DMS153 treated with DMSO at 0.1 percent for 48 hours (cell line): Measurements from ENCODE around the gene PAPOLB.

ENCODE experiments used
- DNase-seq: peaks from one replicate; lab custom pipeline; 2025; ENCODE audit not compliant: unreplicated experiment; lab: John Stamatoyannopoulos, UW

Gene PAPOLB

DNA sequence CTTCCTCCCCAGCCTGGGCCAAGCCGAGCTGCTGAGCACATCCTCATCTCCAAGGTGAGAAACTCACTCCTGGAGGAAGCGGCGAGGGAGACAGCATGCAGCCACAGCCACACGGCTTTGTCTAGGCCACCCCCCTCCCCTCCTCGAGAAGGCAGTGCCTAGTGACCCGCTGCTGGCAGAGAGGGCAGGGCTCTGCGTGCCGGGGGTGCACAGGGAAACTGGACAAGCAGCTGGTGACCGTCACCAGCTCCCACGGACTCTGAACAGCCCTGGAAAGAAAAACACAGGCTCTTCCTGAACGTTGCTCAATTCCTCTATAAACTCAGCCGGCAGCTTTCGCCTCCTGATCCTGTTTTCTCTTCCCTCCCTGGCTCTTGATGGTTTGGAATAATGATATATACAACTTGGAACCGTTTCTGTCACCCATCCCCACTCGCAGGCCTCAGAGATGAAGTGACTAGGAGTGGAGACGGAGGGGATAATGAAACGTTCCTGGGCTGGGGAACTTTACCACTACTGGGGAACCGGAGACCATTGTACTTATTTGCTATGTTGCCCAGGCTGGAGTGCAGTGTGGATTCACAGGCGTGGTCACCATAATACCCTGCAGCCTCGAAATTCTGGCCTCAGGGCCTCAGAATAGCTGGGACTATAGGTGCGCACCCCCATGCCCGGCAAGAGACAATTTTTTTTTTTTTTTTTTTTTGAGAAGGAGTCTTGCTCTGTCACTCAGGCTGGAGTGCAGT, 19.3 kb downstream of the PAPOLB start:
- no peak for DNase-seq

- no peak for DNase-seq
These were observed 20.0 kb downstream of the PAPOLB start for GRCh38 chr7:4841836-4842235.

DNA sequence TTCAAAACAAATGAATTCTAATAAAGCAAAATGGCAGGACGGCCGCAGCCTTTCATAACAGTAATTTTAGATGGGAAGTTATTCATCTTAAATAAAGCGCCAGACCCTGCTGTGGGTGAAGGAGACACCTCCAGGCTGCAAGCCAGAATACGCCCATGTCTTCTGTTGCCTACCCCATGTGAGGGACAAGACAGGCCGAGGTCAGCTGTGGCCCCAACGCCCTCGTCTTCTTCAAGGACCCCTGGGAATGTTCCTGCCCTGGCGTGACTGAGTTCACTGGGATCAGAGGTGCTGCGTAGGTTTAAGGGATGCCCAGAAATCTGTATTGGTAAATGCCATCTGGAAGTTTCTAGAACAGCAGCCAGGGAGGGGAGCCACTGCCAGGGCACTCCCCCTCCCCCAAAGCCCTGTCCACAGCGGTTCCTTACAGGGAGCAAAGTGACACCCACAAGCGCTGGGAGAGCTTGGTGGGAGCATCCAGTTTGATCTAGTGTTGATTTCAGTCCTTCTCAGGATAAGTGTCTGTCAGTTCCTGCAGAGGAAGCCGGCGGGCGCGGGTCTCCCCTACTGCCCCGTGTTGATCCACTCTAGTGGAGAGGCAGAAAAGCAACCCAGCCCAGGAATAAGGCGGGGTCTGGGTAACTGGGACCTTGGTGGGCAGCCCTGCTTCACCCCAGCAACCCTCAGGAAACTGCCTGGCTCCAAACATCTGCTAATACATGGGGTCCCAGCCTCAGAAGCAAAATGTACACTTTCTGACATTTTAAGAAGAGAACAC, 20.6 kb downstream of the PAPOLB start:
- DNase-seq = no peak

DNA sequence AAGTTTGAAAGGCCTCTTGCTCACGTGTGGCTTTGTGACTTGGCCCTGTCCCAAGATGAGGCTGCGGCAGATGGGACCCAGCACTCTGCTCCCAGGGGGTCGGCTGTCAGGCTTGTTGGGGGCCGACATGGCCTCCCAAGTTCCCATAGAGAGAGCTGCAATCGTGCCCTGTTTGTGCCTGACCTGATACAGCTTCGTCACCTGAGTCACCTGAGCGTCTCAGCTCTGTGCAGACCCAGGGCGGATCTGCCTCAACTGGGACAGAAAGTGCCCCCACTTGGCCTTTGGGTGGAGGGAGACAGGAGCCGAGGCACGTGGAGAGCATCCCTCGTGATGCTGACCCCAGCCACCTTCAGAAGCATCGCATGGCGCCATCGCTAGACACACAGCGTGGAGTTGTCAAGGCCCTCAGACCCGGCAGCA, 21.7 kb downstream of the PAPOLB start:
- no peak for DNase-seq

DNA sequence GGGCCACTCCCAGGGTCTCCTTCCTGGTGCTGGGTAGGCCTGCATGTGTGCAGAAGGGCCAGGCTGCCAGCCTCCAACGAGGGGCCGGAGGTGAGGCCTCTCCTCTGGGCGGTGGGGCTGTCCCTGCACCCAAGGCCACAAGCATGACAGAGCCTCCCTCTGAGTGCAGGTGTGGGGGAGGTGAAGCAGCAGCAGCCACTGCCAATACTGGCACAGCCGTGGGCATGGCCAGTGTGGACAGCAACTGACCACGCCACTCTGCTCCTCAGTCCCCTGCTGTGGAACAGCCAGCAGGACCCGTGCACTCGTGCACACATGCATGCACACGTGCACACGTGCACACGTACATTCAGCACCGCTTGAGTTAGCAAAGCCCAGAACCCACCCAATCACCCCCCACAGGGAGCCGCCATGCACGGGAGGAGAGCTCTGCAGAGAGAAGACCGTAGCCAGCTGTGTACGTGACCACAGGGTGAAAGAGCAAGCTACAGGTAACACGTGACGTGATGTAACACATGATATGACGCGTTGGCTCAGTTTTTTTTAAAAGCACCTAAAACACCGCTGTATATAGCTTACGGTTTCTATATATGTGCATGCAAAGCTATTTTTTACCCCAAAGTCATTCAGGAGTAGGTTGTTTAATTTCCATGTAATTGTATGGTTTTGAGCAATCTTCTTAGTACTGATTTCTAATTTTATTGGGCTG, 23.1 kb downstream of the PAPOLB start:
- DNase-seq = no peak

DNA sequence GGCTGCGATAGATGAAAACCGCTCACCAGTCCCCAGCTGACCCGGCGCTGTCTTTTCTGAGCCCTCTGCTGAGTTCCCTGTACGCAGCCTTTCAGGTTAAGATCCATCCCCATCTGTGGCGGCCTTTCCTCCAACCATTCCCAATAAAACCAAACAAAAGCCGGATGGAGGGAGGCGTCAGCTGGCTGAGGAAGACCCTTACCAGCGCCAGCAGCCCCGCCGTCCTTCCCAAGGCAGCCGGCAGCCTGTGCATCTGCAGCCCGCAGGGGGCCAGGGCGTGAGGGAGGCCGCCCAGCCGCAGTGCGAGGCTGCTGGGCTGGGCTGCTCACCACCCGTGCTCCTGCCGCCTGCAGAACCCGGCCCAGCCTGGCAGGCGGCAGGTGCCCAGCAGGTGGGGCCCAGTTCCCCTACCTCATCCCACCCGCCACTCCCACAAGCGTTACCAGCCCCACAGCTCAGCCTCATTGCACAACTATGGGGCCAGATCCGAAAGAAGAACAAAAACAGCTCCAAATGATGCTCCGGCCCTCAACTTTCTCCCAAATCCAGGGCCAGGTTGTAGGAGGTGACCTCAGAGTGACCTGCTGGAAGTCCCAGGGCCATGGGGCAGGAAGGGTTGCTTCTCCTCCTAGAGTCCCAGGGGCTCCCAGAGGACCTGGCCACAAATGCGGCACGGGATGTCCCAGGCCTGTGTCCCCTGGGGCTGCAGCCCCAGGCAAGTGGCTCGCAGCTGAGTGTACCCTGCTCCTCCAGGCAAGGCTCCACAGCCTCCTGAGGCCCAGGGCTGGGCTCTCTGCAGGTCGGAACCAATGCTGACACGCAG, 23.8 kb downstream of the PAPOLB start:
- DNase-seq = no peak

- no peak for DNase-seq
These were observed 24.6 kb downstream of the PAPOLB start for GRCh38 chr7:4837041-4837802.

DNA sequence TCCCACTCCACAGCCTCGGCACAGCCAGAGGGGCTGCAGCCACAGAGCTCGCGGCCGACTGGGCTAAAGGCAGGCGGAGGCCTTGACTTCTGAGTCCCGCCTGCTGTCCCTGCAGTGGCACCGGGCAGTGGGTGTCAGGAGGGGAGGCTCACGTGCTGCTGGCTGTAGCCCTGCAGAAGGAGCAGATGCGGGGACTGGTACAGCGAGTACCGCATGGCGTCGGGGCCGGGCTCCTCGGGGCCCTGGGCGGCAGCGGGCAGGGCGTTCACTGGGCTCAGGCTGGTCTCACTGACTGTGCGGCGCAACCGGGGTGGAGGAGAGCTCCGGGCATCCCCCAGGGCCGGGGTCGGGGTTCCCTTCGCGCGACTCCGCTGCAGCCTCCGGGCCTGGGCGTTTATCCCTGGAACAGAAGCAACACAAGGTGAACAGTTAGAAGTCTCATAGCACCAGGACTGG, 25.6 kb downstream of the PAPOLB start:
- DNase-seq = no peak

- DNase-seq = no peak
These were observed 26.2 kb downstream of the PAPOLB start for GRCh38 chr7:4835398-4836205.

DNA sequence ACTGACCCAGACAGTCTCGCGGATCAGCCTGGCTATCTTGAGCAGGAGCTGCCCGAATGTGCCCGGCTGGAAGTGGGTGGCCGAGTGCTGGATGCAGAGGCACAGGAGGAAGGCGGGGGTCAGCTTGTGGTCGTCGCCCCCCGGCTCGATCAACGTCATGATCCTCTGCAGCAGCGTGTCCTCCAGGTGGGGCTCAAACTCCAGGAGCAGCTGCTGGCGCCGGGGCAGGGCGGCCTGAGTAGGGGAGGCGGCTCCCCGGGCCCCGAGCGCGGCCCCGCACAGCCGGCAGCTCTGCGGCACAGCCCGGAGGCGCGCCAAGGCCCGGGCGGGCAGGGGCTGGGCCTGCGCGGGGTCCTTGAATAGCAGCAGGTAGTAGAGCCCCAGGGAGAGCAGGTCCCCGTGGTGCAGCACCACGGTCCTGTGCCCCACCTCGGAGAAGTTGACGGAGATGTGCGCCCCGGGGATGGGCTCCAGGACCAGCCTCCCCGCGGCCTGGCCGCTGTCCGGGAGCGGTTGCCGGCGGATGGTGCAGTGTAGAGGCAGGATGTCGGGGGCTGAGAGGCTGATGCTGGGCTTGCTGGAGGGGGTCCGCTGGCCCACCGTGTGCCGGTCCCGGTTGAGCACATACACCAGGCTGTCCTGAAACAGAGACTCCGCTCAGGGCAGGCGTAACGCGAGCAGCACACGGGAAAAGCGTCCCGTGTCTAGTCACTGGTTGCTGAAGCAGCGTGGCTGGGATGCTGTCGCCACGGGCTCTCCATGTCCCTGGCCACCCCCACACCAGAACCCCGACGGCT, 27.0 kb downstream of the PAPOLB start:
- no peak for DNase-seq

GRCh38 chr7:4833691-4834600, 27.9 kb downstream of the PAPOLB start:
- DNase-seq = no peak

DNA sequence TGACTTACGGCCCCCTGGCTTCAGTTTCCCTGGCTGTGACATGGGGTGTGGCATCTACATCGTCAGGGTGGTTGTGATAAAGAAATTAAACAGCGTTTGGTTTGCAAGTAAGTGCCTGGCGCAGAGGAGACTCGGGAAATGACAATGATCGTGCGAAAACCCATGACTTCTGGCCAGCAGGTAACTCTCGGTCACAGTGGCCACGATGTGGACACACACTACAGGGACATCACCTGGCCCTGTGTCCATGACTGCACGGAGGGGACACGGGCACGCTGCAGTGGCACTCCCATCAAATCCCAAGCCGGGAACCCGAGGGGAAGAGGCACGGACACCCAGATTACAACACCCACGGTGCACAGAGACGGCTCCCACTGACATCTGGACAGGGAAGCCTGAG, 28.7 kb downstream of the PAPOLB start:
- DNase-seq = no peak

- no peak for DNase-seq
These were observed 29.1 kb downstream of the PAPOLB start for GRCh38 chr7:4832711-4833110.

DNA sequence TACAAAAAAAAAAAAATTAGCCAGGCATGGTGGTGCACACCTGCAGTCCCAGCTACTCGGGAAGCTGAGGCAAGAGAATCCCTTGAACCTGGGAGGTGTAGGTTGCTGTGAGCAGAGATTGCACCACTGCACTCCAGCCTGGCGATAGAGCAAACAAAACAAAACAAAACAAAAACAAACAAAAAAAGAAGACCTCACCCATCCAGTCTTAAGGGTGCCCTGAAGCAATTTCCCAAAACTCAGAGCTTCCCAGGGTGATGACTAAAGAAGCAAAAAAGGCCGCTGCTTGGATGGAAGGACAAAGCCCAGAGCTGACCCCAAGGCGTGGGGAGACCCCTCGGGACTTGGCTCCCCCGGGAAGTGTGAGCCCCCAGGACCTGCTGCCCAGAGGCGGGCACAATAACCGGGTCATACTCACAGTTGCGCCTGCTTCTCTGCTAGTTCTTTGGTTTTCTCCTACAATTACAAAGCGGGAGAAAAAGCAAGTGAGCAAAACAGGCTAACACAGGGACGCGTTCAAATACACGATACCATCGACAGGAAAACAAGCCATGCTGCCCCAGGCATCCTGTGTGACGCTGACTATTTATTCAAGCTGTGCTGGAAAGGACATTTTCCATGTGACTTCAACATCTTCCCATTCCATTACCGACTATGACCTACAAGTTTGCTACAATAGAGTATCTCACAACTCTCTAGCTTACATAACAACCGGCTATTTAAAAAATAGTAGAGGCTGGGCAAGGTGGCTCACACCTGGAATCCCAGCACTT, 29.9 kb downstream of the PAPOLB start:
- DNase-seq = no peak

DNA sequence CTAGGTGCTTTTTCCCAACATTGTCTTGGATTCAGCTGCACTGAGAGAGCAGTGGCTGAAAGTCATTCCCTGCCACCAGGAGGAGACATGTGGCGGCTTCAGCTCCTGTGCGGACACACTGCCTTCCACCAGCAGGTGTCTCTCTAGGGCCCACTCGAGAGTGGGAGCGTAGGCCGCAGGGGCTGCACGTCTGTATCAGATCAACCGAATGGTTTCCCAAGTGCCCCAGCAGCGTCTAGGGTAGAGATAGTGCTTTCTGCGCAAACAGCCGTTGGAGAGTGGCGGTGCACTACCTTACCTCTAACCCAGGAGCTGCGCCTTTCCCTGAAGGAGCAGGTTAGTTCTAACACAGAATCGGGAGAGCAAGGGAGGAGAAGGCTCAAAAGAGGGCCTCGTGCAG, 31.7 kb downstream of the PAPOLB start:
- DNase-seq = no peak

GRCh38 chr7:4828720-4829383, 33.0 kb downstream of the PAPOLB start:
- DNase-seq = no peak
